HFF-Myc (cell line): ENCODE results near the gene ITPKB.

Source experiments
- DNase-seq: peaks from one replicate; pipeline ENCODE4 v3.0.0-alpha.2; 2011; ENCODE audit warnings: low read depth; ENCODE audit errors: extremely low read depth
- H3K4me3 ChIP-seq: replicated peaks from 2 replicates; pipeline ENCODE4 v1.5.1; 2011; ENCODE audit warnings: low read depth, mild to moderate bottlenecking, control low read depth, low read length
- TF ChIP-seq, protein P1 (sequence below): IDR thresholded peaks from 2 replicates; pipeline ENCODE4 v1.5.1; 2012; ENCODE audit warnings: mild to moderate bottlenecking, low read depth, low read length, control low read depth; ENCODE audit errors: missing control alignments

Gene ITPKB

DNA sequence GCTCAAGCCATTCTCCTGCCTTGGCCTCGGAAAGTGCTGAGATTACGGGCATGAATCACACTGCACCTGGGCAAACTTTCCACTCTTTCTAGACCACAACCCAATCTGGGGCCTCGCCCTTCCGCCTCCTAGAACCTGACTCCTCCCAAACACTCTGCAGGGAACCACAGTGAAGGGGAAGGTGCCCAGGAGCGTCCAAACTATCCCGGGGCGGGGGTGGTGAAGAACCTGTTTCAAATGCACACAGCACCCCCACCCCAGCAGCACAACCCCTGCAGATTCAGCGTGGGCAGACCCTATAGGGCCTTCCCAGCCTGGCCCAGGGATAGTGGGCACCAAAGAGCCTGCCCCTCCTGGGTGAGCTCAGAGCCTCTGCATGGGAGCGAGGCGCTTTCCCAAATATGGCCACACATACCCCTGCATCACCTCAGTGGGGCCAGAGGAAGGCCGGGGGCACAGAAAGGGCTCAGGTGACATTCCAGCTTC, 103.6 kb downstream of the ITPKB start:
- TF ChIP-seq, protein P1, sequence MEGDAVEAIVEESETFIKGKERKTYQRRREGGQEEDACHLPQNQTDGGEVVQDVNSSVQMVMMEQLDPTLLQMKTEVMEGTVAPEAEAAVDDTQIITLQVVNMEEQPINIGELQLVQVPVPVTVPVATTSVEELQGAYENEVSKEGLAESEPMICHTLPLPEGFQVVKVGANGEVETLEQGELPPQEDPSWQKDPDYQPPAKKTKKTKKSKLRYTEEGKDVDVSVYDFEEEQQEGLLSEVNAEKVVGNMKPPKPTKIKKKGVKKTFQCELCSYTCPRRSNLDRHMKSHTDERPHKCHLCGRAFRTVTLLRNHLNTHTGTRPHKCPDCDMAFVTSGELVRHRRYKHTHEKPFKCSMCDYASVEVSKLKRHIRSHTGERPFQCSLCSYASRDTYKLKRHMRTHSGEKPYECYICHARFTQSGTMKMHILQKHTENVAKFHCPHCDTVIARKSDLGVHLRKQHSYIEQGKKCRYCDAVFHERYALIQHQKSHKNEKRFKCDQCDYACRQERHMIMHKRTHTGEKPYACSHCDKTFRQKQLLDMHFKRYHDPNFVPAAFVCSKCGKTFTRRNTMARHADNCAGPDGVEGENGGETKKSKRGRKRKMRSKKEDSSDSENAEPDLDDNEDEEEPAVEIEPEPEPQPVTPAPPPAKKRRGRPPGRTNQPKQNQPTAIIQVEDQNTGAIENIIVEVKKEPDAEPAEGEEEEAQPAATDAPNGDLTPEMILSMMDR: no peak
- no peak for DNase-seq
- no peak overlapping the region for H3K4me3 ChIP-seq

DNA sequence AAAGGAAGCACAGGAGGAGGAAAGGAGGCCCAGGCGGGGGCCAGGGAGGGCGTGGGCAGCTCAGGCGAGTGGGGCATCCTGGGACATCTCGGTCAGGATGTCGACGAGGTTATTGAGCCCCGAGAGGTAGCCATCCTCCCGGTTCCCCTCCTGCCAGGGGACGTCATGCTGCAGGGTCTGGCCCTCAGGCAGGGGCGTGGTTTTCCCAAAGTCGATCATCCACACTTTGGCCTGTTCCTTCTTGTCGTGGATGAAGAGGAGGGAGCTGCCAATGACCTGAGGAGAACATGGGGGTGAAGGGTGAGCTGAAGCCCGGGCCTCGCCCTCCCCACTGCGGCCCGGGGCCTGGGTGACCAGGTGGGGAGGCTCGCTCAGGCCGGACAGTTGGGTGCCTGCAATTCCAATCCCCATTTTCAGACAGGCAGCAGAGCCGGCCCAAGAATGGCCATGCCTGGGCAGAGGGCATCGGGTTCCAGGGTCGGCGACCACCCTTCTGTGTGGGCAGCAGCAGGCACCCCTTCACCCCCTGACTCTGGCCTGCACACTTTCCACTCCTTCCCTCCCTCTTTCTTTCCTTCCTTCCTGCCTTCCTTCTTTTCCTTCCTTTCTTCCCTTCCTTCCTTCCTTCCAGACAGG, 104.4 kb downstream of the ITPKB start:
- H3K4me3 ChIP-seq: no peak overlapping the region
- DNase-seq: no peak
- TF ChIP-seq, protein P1: no peak

DNA sequence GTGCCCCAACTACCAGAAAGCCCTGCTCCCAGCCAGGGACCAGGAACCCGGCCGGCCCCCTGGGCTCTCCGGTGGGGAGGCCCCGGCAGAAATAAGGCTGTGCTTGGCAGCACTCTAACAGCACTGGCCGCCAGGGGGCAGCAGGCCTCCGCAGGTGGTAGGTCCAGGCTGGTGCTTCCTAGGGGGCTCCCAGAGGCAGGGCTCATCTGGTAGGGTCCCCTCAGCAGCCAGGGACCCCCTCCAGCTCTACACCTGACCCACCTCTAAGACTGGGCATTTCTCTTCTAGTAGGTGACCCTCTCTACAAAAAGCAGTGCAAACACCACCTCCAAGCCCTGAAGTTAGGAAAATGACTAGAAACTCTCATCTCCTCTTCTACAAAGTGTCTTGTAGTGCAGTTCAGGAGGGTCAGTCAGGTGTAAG, 104.9 kb downstream of the ITPKB start:
- no peak overlapping the region for H3K4me3 ChIP-seq
- TF ChIP-seq, protein P1: peak; percentile 93
- no peak for DNase-seq

DNA sequence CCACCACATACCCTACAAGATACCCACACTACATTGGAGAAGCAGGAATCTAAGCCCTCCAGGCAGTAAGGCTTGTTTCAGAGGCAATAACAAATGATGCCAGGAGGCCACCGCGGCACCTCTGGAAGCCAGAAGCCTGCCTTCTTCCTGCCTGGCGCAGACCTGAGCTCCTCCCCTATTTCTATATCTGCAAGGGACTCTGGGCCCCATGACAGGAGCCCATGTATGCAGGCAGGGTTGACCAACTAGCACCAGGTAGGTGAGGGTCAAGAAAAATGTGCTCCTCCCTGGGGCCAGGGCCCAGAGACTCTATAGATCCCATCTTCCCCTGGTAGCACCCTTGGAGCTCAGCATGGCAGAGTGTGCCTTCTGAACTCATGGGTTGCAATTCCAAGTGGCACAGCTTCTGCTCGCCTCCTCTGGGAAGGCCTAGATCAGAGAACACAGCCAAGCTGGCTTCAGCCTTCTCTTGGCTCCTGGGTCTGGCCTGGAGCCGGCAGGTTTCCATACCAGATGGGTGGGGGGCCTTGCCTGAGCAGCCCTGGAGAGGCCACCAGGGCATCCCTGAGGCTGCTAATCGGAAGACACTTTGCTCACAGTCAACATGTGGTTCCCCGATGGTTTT, 105.4 kb downstream of the ITPKB start:
- TF ChIP-seq, protein P1: no peak
- no peak for DNase-seq
- no peak overlapping the region for H3K4me3 ChIP-seq

DNA sequence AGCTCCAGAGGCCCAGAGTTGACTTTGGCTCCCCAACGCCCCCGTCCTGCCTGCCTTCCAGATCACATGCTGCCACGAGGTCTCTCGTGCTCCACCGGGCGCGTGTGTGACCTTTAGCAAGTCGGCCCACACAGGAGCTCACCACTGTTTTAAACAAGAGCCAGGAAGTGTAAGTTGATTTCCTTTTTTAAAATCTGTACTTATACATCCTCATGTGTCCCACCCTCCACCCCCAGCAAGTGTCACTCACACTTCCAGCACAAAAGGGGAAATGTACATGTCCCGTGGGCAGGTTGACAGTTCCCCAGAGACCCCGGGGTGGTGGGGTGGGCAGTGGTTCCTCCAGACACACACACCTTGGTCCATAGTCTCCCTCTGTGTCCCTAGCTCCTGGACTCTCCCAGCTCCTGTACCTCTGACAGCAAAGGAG, 106.1 kb downstream of the ITPKB start:
- TF ChIP-seq, protein P1: no peak
- DNase-seq: no peak
- H3K4me3 ChIP-seq: no peak overlapping the region

DNA sequence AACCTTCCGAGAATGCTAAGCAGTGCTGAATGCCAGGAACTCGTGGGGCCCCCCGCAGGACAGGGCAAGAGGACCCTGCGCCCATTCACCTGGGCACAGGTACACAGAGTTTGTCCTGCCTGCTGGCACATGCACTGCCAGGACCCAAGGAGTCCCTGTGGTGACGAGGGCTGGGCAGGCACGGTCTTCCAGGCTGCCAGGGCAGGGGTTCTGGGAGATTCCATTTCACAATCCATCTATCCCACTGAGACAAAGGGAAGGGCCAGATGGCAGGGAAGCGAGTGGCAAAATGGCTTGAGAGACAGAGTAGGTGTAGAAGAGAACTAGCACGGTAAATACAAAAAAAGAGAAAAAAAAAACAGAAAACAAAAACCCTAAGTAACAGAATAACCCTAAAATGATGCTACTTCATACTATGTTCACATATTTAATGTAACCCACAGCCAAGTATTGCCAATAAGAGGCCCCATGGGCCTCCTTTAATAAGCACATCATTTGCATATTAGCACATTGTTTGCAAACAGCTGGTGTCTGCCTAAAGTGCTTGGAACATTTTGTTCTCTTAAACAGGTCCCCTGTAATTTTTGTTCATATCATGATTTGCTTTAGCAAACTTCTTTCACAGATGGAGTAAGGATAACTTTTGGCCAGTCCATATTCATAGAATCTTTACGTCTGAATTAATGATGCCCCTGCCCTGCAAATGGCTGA, 106.8 kb downstream of the ITPKB start:
- H3K4me3 ChIP-seq: no peak overlapping the region
- TF ChIP-seq, protein P1: no peak
- DNase-seq: no peak
